GM21528 (cell line): ENCODE measurements around the gene CALML6.
A peak's percentile ranks its signal among the peaks of the same experiment; 100 is the strongest.
"Not testable (repeated sequence)": the region's sequence is repeated elsewhere in the genome, so short reads cannot be mapped to it uniquely, and the experiment has no call there.

Source experiments
- ATAC-seq: cut with Tn5 transposase; IDR thresholded peaks from one replicate; pipeline ENCODE4 v1.9.1; 2021; ENCODE audit warnings: mild to moderate bottlenecking, moderate library complexity; ENCODE audit not compliant: unreplicated experiment, low FRiP score

The CALML6 gene, protein sequence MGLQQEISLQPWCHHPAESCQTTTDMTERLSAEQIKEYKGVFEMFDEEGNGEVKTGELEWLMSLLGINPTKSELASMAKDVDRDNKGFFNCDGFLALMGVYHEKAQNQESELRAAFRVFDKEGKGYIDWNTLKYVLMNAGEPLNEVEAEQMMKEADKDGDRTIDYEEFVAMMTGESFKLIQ

DNA sequence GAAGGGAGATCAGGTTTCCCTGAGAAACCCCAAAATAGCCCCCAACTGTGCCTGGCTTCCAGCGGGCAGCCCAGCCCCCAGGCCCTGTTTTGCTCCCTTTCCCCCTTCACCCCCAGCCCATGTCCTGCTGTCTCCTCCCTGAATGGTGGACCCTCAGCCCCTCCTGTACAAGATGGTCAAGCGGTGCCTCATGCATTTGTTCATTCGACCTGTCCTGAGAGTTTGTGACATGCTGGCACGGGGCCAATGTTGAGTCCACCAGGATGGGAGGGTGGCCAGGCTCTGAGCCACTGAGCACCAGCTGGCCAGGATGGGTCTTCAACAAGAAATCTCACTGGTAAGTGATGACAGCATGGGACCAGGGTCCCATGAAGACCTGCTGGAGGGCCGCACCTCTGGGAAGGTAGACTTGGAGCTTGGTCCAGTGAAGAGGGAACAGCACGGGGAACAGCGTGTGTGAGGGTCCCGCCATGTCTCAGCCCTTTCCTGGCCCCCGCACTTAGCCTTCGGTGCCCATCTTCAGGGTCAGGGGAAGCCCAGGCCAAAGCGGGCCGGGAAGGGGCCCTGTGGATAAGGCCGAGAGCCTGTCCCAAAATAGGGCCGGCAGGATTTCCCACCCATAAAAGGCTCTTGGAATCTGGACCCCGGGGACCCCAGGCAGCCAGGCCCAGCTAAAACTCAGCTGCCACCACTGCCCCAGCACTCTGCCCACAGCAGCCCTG lies at the start of gene CALML6:
TSS of gene CALML6 (plus strand) at position 290 of the 722 bp plus-strand sequence. CDS start at position 311, 21 bp downstream.
- no peak for ATAC-seq

DNA sequence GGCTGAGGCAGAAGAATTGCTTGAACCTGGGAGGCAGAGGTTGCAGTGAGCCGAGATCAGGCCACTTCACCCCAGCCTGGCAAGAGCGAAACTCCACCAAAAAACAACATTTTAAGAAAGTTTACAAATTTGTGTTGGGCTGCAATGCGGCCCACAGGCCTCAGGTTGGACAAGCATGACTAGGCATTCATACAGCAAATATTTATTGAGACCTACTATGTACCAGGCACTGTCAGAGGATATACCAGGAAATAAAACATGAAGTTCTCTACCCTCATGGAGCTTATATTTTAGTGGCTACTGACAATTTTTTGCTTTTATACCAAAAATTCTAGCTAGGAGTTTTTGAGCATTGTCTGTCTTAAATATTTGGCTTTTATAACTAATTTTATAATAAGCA lies 47.9 kb upstream of the CALML6 start:
- no peak for ATAC-seq

DNA sequence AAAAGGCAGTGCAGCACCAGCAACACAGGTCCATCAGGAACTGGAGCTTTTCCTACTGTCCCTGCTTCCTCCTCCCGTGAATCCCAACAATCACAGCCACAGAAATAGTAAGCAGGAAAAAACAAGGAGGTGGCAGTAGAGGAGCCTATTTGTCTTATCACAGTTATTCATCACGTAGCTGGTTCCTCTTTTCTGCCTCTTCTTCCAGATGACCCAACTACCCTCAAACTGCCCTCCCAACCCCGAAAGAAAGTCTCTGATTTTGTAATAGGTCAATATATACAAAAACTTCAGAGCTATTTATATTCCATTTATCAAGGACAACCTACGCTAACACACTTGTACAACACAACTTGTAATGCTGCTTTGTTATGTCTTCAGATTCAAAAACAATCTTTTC lies 45.6 kb upstream of the CALML6 start:
- ATAC-seq, result no peak

DNA sequence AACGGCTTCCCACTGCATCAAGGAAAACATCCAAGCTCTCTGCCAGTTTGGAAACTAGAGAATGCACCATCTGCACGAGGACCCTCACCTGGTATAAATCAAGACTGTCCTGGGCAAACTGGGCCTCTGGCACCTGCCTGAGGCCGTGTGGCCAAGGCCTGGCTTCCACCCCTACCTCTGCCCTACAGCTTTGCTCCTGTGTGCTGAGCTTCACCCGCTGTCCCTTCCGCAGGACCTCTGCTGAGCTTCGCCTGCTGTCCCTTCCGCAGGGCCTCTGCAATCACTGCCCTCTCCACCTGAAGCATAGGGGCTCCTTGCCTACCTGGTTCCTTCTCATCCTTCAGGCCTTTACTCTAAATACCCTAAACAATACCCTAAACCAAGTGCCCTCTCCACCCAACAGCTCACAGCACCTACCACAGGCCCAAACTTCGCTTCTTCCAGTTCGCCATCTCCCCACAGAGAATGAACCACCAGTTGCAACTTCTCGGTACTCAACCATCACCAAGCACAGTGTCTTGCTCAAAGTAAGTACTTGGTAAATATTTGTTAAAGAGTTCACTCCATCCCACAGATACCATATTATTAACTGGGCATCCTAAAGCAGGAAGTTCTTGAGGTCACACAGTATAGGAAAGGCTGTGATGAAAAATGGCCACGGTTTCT lies 42.6 kb upstream of the CALML6 start:
- ATAC-seq, result no peak

DNA sequence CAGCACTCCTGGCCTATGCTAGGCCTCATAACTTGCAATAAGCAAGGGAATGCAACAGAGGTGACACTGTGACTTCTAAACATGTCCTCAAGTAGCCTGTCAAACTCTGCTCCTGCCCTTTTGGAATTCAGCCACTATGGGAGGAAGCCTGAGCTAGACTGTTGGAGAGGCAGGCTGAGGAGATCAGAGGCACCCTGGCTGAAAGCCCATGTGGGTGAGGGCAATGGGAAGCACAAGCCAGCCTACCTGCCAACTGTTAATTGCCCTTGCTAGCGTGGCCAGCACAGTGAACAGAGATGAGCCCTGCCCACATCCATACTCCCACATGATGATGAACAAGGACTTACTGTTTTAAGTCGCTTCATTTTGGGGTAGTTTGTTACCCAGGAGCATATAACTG lies 41.9 kb upstream of the CALML6 start:
- no peak for ATAC-seq

DNA sequence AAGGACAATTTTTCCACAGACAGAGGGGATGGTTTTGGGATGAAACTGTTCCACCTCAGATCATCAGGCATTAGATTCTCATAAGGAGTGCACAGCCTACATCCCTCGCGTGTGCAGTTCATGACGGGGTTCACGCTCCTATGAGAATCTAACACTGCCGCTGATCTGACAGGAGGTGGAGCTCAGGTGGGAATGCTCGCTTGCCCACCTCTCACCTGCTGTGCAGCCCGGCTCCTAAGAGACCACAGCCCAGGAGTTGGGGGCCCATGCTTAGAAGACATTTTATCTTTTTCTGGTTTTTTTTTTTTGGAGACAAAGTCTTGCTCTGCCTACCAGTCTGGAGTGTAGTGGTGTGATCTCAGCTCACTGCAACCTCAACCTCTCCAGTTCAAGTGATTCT lies 40.2 kb upstream of the CALML6 start:
- ATAC-seq, result no peak

DNA sequence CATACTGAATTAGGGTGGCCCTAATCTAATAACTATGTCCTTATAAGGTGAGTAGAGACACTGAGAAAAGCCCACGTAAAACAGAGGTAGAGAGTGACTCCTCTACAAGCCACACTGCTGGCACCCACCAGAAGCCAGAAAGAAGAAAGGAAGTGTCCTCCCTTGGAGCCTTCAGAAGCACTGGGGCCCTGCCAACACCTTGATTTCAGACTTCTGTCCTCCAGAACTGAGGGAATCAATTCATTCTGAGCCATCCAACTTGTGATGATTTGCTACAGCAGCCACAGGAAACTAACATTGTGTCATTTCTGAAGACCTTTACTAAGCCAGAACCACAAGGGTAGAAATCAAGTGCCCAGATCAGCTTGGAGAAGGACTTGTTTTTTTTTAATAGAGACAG lies 39.1 kb upstream of the CALML6 start:
- ATAC-seq, result no peak

DNA sequence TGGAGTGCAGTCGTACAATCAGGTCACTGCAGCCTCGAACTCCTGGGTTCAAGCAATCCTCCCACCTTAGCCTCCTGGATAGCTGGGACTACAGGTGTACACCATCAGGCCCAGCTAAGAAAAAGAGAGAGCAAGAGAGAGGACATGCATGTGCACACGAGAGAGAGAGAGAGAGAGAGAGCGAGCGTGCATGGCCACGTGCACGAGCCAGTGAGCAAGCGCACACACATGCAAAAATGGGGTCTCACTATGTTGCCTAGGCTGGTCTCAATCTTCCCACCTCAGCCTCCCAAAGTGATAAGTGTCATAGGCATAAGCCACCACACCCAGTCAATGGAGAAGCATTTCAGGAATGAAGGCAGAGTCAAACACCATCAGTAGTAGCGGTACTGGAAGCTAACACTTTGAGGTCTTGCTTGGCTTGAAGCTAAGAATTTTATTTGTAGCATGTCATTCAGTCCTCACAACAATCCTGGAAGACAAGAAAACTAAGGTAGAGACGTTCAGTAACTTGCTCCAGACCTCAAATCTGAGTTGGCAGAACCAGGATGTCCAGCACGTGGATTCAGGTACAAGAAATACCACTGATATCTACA lies 38.6 kb upstream of the CALML6 start:
- no peak for ATAC-seq

DNA sequence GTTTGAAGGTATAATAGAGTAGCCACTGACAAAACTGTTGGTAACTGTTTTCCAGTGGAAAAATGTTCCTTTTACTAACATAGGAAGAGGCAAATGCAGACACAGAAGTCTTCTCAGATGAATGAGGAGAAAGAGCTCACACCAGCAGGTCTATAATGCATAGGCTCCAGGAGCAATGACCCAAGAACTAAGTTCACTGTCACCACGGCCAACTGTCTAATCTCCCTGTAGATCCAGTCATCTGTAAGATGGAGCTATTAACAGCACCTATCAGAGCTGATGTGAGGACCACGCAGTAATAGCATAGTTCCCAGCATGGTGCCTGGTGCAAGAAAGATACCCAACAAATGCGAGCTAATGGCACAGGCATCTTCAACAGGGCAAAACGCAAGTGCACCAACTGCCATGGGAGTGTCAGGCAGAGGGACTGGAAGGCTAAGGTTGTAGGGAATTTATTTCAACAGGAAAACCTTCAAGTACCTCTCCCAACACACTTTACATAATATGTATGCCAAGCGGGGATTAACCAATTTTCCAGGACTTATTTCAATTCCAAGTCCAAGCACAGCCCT lies 37.1 kb upstream of the CALML6 start:
- no peak for ATAC-seq

DNA sequence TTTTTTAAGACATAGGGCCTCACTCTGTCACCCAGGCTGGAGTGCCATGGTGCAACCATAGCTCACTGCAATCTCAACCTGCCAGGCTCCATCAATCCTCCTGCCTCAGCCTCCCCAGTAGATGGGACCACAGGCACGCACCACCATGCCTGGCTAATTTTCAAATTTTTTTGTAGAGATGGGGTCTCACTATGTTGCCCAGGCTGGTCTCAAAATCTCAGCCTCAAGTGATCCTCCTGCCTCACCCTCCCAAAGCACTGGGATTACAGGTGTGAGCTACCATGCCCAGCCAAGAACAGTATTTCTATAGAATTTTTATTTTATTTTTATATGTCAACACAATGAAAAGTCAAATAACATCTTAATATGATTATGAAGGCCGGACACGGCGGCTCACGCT lies 35.1 kb upstream of the CALML6 start:
- no peak for ATAC-seq

DNA sequence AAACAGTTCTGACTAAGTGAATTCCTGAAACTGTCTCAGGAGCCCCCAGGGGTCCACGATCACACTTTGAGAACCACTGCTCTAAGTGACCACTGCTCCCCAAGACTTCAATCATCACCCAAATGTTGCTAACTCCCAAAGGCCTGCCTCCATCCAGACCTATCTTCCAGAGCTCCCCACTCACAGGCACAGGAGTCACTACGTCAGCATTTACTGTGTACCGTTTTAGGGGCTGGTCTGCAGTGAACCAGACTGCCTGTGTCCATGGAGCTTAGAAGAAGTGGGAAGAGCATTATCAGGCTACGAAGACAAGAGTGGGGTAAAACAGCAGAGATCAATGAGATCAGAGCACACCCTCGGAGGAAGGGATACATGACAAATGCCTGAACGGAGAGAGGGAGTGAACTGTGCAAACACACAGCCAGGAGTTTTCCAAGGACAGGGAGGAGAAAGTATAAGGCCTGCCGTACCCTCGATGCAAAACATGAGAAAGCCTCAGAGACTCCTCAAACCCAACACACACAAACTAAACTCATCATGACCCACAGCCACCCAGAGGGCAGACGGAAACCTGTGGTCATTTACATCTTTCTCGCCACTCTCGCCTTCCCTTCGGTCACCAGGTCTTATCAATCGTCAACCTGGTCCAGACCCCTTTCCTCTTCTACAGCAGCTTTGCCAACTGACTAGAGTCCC lies 34.3 kb upstream of the CALML6 start:
- ATAC-seq, result no peak

DNA sequence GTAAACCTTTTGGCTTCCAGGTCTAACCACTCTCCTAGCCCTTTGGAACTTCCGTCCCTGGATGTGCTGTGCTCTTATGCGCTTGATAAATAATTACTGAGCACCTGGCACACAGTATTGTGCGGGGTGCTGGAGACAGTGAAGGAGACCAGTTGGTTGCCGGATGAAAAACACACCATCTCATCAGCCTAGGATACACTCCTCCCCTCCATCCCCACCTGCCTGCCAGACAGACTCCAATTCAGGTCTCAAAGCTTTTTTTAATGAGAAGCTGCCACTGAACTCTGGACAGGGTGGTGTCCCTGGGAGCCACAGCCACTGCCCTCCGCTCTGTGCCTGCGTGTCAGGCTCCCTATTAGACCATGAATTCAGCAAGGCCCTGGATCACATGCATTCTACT lies 33.3 kb upstream of the CALML6 start:
- ATAC-seq, result no peak

DNA sequence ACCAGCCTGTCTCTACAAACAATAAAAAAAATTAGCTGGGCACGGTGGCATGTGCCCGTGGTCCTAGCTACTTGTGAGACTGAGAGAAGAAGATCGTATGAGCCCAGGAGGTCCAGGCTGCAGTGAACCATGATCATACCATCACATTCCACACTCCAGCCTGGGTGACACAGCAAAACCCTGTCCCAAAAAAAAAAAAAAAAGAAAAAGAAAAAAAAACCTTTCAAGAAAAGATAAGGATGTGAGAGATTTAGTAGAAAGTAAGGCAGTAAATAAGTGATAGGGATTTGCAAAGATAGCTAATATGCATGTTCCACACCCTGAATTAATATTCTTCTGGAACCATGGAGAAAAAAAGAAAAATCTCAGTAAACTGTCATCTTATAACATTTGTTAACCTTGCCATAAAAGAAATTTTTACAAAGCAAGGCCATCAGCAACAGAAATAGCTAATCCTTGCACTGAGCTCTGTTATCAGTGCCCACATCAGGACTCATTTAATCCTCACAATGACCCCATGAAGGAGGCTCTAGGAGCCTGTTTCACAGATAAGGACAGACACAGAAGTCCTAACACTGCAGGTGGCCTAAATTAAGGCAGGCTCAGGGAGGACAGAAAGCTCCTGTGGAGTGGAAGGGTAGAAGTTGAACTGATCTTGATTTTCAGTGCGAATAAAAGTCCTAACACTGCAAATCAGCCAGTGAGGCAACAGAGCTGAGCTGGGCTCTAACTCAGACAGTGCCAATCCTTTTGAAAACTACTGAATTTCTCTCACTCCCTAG lies 31.8 kb upstream of the CALML6 start:
- no peak for ATAC-seq

DNA sequence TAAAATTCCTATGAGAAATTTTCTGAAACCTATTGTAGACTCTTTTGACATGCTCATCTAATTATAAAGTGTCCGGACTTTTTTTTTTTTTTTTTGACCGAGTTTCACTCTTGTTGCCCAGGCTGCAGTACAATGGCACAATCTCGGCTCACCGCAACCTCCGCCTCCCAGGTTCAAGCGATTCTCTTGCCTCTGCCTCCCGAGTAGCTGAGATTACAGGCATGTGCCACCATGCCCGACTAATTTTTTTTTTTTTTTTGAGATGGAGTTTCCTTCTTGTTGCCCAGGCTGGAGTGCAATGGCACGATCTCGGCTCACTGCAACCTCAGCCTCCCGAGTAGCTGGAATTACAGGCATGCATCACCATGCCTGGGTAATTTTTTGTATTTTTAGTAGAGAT lies 31.2 kb upstream of the CALML6 start:
- not testable (repeated sequence) for ATAC-seq

DNA sequence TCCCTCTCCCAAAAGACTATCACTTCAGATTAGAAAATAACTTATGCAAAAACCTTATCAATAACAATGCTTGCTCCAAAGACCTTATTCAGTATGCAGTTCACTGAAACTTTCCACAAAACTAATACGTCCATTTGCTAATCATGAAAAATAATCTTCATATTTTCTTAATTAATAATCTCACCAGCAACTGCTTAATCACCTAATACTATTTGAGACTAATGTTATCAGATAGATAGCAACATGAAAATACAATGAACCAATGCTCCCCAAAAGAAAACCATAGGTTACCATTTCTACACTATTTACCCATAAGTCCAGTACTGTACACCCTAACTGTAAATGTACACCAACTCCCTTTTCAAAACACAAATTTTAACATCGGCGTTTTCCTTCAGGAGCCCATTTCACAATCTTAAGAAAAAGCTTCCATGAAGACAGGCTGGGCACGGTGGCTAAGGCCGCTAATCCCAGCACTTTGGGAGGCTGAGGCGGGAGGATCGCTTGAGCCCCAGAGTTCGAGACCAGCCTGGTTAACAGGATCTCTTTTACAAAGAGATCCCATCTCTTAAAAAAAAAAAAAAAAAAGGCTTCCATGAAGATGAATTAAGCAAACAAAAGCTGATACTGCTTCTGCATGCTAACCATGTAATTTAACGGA lies 25.8 kb upstream of the CALML6 start:
- no peak for ATAC-seq

DNA sequence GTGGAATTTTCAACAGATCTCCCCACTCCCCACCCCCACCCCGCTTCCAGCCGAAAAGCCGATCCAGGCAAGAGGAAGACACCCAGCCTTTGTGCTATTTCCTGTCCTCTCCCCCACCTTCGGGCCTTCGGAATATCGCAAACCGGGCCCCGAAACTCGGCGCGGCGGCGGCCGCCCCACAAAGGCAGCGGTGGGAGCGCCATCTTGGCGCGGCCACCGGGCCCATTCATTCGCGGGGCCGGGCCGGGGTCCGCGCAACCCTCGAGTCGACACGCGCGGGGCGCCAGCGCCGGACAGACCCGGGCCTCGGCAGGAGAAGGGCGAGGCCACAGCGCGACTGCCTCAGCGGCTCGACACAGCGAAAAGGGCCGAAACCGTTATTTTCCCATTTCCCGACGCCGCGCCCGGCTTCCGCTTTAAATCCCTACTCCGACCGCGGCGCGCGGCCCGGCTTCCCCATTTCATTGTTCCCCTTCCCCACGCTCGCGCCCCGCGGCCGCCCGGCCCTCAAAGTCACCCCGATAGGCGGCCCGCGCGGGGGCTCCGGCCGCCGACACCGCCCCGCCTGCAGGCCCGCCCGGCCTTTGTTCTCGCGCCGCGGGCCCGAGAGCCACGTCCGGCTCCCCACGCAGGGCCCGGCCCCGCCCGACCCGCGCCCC lies 25.1 kb upstream of the CALML6 start:
- ATAC-seq, result peak; percentile 44

DNA sequence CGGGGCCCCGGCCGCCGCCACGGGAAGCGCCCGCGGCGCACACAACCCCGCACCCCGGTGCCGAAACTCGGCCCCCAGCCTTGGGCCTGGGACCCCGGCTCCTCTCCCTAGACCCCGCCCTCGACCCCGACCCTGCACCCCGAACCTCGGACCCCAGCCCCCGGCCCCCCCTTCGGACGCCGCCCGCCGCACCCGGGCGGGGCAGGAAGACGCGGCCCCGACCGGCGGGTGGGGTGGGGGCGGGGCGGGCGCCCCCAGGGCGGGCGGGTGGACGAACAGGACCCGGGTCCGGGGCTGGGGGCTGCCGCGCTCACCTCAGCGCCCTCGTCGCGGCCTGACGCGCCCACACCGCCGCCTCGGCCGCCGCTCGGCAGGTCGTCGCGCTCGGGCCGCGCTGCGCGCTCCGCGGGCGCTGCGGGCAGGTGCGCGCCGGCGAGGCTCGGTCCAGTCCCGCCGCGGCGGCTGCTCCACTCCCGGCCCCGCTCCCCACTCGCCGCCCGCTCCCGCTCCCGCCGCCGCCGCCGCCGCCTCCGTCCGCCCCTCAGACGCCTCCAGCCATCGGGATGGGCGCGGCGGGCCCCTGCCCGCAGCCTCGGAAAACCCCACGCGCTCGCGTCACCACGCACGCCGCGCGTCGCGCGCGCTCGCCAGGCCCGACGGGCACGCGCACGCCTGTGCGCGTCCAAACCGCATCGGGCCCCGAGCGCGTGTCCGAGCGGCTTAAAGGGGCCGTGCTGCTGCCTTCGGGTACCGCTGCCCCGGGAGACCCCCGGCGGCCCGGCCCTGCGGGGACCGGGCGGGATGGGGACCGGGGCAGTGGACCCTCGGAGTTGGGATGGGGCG lies 24.3 kb upstream of the CALML6 start, which contains the start of gene GNB1:
TSS of gene GNB1 (minus strand) at position 582 of the 843 bp plus-strand sequence. CDS start 65,634 bp downstream, outside the sequence.
- ATAC-seq, result peak; percentile 70
